ENCODE measurements around the gene ELMOD1.

ELMOD1 gene

GRCh38 chr11:107710301-107710700 lies 119.4 kb downstream of the ELMOD1 start:
- DNase-seq (ENCODE audit: low read depth in 1 of 2, low spot score in 1 of 2): no peak
- Histone ChIP-seq H3K4me3 (replicated peaks; ENCODE audit: insufficient read depth, low read length) (no peak overlapping the region), H3K27ac (replicated peaks) (no peak overlapping the region), H3K27me3 (ENCODE audit: insufficient read depth, poor library complexity, severe bottlenecking) (peaks cover 5% of the 10 kb centered on the region)
- TF ChIP-seq, protein P1, sequence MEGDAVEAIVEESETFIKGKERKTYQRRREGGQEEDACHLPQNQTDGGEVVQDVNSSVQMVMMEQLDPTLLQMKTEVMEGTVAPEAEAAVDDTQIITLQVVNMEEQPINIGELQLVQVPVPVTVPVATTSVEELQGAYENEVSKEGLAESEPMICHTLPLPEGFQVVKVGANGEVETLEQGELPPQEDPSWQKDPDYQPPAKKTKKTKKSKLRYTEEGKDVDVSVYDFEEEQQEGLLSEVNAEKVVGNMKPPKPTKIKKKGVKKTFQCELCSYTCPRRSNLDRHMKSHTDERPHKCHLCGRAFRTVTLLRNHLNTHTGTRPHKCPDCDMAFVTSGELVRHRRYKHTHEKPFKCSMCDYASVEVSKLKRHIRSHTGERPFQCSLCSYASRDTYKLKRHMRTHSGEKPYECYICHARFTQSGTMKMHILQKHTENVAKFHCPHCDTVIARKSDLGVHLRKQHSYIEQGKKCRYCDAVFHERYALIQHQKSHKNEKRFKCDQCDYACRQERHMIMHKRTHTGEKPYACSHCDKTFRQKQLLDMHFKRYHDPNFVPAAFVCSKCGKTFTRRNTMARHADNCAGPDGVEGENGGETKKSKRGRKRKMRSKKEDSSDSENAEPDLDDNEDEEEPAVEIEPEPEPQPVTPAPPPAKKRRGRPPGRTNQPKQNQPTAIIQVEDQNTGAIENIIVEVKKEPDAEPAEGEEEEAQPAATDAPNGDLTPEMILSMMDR (IDR thresholded peaks at IDR 0.05; ENCODE audit: insufficient read depth, low read length): no peak

GRCh38 chr11:107711861-107712755 lies 121.2 kb downstream of the ELMOD1 start, which contains the start of gene SLN:
Gene SLN, minus strand, starts transcription at chr11:107712056.
- TF ChIP-seq POLR2AphosphoS5 (IDR thresholded peaks at IDR 0.05; ENCODE audit: low read depth) (no peak), SPI1 (IDR thresholded peaks at IDR 0.05; ENCODE audit: borderline replicate concordance, low read depth) (no peak), GABPA (IDR thresholded peaks at IDR 0.05; ENCODE audit: low read depth) (no peak)
- TF ChIP-seq, protein P1 (IDR thresholded peaks at IDR 0.05; ENCODE audit: insufficient read depth, low read length): no peak
- TF ChIP-seq, protein P2, sequence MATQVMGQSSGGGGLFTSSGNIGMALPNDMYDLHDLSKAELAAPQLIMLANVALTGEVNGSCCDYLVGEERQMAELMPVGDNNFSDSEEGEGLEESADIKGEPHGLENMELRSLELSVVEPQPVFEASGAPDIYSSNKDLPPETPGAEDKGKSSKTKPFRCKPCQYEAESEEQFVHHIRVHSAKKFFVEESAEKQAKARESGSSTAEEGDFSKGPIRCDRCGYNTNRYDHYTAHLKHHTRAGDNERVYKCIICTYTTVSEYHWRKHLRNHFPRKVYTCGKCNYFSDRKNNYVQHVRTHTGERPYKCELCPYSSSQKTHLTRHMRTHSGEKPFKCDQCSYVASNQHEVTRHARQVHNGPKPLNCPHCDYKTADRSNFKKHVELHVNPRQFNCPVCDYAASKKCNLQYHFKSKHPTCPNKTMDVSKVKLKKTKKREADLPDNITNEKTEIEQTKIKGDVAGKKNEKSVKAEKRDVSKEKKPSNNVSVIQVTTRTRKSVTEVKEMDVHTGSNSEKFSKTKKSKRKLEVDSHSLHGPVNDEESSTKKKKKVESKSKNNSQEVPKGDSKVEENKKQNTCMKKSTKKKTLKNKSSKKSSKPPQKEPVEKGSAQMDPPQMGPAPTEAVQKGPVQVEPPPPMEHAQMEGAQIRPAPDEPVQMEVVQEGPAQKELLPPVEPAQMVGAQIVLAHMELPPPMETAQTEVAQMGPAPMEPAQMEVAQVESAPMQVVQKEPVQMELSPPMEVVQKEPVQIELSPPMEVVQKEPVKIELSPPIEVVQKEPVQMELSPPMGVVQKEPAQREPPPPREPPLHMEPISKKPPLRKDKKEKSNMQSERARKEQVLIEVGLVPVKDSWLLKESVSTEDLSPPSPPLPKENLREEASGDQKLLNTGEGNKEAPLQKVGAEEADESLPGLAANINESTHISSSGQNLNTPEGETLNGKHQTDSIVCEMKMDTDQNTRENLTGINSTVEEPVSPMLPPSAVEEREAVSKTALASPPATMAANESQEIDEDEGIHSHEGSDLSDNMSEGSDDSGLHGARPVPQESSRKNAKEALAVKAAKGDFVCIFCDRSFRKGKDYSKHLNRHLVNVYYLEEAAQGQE (IDR thresholded peaks at IDR 0.05; ENCODE audit: insufficient replicate concordance, low read depth): no peak
- Histone ChIP-seq H3K4me3 (replicated peaks; ENCODE audit: insufficient read depth, low read length) (no peak within 1 kb of the TSS), H3K27ac (replicated peaks) (no peak within 1 kb of the TSS), H3K27me3 (ENCODE audit: insufficient read depth, poor library complexity, severe bottlenecking) (peaks cover 5% of the 10 kb centered on the region)
- DNase-seq (ENCODE audit: low read depth in 1 of 2, low spot score in 1 of 2): no peak

- no peak overlapping the region for H3K27ac ChIP-seq (replicated peaks)
- TF ChIP-seq, protein P1 (IDR thresholded peaks at IDR 0.05; ENCODE audit: insufficient read depth, low read length): no peak
- TF ChIP-seq POLR2AphosphoS5 (IDR thresholded peaks at IDR 0.05; ENCODE audit: low read depth) (no peak), GABPA (IDR thresholded peaks at IDR 0.05; ENCODE audit: low read depth) (no peak), SPI1 (IDR thresholded peaks at IDR 0.05; ENCODE audit: borderline replicate concordance, low read depth) (no peak)
- TF ChIP-seq, protein P2 (IDR thresholded peaks at IDR 0.05; ENCODE audit: insufficient replicate concordance, low read depth): no peak
- no peak for DNase-seq (ENCODE audit: low read depth in 1 of 2, low spot score in 1 of 2)
These were observed 122.1 kb downstream of the ELMOD1 start for GRCh38 chr11:107713009-107713408.

More at GRCh38 chr11:107713009-107713408, 122.1 kb downstream of the ELMOD1 start:
- Histone ChIP-seq H3K4me3 (replicated peaks; ENCODE audit: insufficient read depth, low read length) (no peak overlapping the region), H3K27me3 (ENCODE audit: insufficient read depth, poor library complexity, severe bottlenecking) (peaks cover 5% of the 10 kb centered on the region)
